HG02840 (cell line): Measurements from ENCODE around the gene CCDC170.

Experiments used
- ATAC-seq: cut with Tn5 transposase; IDR thresholded peaks from one replicate; pipeline ENCODE4 v1.9.1; 2021; ENCODE audit warnings: mild to moderate bottlenecking, moderate library complexity, moderate number of reproducible peaks; ENCODE audit not compliant: unreplicated experiment, low FRiP score

The CCDC170 gene

DNA sequence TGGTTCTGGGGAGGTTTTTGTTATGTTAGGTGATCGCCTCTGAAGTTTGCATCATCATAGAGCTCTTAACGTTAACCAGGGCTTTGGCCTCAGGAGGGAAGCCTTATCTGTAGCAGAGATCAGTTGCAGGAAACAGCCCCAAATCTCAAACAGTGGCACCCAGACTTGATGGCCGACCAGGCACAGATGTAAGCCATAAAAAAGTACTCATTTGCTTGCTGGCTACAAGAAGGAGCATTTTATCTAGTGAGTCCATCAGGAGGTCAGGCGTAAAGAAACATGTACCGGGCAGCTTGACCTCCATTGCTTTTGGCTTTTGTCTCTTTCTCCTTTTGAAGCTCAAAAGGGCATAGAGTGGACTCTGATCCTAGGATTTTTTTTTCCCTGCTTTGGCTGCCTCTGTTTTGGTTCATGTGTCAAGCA lies 122.3 kb downstream of the CCDC170 start:
- no peak for ATAC-seq

DNA sequence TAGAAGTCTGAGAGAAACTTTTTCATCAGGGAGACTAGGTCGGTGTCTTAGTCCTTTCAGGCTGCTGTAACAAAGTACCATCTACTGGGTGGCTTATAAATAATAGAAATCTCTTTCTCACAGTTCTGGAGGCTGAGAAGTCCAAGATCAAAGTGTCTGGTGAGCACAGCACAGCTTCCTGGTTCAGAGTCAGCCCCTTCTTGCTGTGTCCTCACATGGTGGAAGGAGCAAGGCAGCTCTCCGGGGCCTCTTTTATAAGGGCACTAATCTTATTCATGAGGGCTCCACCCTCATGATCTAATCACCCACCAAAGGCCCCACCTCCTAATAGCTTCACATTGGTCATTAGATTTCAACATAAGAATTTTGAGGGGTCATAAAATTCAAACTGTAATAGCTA lies 122.8 kb downstream of the CCDC170 start:
- no peak for ATAC-seq

DNA sequence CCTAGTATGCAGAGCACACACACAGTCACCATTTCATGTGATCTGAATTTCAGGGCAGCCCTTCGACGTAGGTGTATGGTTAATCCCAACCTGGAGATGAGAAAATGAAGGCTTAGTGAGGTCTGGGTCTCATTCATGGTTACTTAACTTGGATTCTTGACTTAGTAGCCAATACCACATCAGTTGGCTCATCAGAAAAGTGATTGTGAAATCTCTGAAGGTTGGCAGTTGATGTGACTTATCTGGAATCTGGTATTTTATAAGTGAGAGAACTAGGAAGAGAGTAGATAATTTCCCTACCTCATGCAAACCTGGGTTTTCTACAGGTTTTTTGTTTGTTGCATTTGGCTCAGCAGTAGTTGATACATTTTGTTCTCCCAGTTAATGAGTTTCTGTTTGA lies 123.7 kb downstream of the CCDC170 start:
- ATAC-seq: no peak

DNA sequence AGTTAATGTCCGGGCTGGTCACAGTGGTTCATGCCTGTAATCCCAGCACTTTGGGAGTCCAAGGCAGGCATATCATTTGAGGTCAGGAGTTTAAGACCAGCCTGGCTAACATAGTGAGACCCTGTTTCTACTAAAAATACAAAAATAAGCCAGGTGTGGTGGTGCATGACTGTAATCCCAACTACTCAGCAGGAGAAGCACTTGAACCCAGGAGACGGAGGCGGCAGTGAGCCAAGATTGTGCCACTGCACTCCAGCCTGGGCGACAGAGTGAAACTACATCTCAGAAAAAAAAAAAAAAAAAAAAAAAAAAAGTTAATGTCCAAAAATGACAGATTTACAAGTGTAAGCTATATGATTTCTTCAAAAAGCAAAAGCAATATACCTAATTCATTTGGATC lies 124.9 kb downstream of the CCDC170 start:
- ATAC-seq: no peak

DNA sequence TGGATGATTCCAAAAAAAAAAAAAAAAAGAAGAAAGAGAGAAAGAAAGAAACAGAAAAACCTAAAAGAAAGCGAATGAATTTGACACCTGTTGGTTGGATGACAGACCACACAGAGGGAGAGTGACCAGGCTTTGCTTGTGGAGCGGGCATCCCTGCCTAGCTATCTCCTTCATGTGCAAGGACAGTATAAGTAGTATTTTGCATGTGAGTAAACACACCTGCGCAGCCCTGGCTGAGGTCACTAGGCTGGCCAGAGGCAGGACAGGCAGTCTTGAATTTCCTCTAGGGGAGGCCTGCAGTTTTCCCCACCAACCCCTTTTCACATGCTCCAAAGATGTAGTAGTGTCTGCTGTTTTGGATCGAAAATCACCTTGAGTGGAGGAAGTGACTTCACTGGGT lies 126.4 kb downstream of the CCDC170 start:
- ATAC-seq: no peak

DNA sequence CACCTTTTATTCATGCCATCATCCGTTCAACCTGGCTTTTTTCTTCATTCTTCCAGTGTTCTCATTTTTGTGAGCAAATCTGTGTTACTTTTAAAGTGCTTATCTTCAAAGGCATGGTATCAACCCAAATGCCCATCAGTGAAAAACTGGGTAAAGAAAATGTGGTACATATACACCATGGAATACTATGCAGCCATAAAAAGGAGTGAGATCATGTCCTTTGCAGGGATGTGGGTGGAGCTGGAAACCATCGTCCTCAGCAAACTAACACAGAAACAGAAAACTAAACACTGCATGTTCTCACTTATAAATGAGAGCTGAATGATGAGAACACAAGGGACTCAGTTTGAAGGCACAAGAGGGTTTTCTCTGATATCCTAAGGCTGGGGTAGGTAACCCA lies 130.3 kb downstream of the CCDC170 start:
- no peak for ATAC-seq

DNA sequence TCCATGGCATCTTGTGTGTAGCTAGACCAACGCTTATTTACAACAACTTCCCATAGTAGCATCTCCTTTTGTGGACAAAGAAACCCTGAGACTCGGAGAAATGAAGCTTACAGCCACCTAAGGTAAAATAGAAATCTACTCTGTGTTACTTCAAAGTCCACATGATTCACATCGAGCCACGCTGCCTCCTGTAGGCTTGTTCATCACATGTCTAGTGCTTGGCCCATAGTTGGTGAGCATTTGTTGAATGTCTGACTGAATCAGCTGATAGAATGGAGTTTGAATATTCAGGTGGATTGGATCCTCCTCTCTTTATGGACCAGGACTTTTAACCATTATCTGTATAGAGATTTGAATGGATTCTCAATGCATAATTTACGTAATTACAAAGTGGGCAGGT lies 130.7 kb downstream of the CCDC170 start:
- no peak for ATAC-seq

DNA sequence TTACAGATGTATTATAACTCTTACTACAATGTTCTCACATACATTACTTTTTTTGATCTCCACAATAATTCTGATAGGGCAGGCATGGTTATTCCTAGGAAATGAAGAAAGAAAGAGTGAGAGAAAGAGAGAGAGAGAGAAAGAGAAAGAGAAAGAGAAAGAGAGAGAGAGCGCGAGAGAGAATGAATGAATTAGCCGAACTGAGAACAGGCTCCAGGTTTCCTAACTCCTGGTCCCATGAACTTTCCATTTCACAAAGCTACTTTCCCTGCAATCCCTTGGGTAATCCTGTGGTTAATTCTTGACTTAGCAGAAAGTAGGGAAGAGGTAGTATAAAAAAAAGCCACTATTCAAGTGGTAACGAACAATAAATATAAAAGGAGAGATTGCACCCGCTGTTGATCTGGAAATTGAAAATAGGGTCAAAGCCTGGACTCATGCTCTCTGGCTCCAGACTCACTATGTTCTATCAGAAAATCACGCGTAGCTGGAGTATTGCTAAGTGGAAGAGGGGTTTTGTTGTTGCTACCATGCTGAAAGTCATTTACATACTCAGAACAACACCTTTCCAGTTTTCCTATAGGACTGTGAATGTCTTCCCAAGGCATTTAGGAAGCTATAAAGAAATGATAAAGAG lies 131.2 kb downstream of the CCDC170 start:
- no peak for ATAC-seq

DNA sequence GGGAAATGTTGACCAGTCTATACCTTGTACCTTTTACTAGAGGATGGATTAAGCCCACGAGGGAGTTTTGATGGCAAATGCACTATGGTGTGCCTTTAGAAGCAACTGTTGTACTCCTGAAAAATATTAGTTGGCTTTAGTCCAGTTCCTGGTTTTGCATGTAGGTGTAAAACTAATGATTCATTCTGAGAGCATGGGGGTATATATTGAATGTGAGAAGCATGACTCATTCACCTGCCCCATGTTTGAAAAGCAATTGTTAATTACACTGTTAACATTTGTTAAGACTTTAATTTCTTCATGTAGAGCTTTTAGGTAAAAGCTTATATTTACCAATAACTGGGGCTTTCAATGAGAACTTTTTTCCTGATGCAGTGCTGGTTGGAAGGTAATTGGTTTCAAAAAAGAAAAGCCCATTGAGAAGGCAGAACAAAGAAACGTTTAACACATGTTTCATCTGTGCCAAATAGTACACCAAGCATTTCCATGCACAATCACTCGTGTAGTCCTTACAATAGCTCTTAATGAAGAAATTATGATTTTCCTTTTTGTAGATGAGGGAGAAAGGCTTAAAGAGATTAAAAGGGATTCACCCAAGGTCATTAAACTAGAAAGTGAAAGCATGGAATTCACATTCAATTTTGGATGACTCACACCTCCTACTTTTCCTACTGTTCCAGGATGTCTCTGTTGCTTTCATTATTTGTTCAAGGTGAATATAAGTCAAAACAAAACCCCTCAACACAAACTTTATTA lies 134.1 kb downstream of the CCDC170 start:
- ATAC-seq: no peak

DNA sequence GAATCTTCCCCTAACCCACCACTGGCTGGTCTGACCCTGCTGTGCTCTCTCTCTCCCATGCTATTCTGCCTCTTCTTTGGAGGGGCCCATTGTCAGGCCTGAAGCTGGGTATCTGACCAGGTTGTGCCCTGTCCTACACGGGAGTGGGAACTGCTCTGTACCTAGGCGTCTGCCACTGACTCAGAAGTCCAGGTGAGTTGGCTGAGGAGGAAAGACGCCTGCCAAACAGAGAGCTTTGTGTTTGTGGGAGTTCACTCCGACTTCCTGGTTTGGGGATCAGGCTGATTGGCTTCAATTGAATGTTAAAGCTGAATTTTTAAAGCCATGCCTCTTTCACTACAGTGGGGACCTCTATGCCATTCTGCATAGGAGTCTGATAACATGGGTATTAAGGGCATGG lies 136.0 kb downstream of the CCDC170 start:
- ATAC-seq: no peak

DNA sequence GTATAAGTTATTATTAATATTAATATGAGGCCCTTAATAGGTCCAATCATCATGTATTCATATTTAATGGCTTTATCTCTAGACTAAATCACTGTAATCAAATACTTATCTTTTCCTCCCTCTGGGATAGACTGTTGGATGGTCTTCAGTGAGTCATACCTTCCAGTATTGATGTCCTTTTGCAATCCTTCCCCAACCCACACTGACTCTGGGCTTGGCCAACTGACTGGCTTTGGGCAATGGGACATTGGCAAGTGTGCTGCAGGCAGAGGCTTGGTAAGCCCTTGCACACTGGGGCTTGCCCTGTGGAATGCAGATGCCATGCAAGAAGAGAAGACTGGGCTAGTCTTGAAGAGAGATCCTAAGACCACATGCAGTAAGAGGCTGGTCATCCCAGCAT lies 136.6 kb downstream of the CCDC170 start:
- no peak for ATAC-seq

DNA sequence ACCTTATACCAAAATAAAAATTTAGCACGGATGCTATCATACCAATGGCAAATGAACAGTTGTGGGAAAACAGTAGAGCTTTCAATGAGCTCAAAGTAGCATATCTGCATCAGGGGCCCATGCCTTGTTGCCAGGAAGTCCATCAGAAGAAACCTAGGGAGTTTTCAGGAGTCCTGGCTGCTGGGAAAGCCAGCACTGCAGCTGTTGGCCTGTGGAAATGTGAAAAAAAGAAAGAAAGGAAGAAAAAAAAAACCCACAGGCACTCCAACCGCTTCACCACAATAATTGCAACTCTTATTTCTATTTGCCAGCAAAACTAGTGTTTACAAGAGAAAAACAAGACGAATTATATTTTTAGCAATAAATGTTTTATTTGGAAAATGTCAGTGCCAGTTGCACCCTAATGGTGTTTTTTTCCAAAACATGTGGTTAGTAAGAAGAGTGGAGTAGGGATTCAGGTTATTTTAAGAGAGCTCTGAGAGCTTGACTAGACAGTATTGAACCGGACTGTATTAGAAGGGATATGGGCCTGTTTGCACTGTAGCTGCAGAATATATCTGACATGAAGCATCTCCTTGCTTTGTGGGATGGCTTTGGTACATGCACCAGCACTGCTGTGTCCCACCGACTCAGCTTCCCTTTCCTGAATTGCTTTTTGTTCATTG lies 137.3 kb downstream of the CCDC170 start:
- no peak for ATAC-seq

DNA sequence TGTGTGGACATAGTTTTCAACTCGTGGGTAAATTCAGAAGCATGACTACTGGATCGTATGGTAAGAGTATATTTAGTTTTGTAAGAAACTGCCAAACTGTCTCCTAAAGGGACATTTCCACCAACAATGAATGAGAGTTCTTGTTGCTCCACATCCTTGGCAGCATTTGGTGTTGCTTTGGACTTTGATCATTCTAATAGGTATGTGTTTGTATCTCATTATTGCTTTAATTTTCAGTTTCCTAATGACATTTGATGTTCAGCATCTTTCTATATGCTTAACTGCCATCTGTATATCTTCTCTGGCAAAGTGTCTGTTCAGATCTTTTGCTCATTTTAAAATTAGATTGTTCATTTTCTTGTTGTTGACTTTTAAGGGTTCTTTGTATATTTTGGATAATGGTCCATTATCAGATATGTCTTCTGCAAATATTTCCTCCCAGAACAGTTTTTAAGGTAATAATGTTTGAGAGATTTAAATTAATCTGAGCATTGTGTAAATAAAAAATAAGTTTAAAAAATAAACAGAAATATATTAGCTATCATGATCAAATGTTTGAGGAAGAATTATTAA lies 138.7 kb downstream of the CCDC170 start:
- ATAC-seq: no peak

DNA sequence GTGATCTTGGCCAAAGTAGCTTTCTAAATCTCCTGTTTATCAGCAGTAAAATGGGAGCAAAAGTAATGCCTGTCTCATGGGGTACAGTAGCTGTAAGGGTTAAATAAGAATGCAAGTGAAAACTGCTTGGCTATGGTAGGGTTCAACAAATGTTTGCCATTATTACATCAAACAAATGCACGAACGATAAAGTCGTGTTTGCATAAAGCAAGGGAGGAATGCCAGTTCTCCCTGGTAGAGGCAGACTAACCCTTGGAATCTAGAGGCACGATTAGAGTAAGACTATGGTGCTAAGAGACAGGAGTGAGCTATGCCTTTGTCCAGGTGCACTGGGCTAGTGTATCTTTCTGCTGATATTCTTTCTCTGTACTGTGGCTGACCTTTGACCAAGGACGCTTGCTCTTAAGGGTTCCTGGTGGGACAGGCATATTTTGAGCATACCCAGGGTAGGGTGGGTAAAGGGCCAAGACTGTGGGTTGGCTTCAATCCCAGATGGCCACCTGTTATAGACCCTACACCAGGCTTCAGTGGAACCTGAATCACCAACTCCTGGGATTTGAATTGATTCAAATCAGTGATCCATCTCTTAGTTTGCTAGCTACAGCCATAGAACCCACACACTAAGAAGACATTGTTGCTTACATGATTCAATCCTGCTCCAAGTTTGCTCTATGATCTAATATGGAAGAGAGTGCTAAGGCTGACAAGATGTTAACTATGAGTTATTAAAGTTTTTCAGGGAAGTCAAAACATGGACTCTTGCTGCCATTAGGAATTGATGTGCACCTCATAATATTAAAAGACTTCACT lies 139.9 kb downstream of the CCDC170 start:
- ATAC-seq: no peak

DNA sequence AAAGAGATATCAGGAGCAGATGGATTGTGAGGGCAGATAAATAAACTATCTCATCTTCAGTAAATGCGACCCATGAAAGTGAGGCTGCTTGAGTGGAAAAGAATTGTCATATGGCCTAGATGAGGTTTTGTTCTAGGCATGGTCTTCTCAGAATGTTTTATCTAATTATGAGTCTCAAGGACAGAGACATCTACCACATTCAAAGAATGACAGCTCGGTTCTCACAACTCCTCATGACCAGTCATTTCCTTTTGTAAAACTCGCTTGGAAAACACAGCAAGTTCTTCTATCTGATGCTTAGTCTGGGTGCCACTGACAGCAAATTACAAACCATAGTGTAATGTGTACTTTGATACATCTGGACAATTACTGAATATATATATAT lies 140.5 kb downstream of the CCDC170 start:
- no peak for ATAC-seq

DNA sequence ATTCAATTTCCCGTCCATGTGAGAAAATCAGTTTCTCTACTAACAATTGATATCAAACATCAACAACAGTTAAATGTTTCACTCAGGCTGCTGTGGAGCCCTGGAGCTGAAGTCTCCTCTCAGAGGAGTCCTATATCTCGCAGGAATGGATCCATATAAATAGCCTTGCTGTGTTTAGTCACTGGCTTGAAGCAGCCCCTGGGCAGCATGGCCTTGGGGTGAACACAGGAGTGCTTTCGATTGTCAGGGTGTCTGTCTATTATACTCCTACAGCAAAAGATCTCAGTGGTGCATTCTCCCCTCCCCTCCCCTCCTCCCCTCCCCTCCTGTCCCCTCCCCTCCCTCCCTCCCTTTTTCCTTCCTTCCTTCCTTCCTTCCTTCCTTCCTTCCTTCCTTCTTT lies 141.9 kb downstream of the CCDC170 start:
- no peak for ATAC-seq

DNA sequence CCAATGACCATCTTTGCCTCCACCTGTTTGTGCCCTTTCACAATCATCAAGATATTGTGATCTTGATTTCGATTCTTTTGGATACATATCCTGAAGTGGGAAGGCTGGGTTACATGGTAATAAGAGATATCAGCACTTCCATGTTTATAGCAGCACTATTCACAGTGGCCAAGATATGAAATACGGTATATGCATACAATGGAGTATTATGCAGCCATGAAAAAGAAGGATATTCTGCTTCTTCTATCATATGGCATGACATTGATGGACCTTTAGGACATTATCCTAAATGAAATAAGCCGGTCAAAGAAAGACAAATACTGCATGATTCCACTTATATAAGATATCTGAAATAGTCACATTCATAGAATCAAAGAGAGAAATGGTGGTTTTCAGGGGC lies 144.0 kb downstream of the CCDC170 start:
- ATAC-seq: no peak

DNA sequence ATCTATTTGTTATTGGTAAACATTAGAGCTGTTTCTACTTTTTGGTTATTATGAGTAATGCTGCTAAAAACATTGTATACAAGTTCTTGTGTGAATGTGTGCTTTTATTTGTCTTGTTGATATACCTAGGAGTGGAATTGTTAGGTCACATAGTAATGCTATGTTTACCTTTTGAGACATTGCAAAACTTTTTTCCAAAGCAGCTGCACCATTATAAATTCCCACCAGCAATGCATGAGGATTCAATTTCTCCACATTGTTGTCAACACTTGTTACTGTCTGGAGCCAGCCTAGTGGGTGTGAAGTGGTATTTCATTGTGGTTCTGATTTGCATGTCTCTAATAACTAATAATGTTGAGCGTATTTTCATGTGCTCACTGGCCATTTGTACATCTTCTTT lies 145.9 kb downstream of the CCDC170 start:
- no peak for ATAC-seq

DNA sequence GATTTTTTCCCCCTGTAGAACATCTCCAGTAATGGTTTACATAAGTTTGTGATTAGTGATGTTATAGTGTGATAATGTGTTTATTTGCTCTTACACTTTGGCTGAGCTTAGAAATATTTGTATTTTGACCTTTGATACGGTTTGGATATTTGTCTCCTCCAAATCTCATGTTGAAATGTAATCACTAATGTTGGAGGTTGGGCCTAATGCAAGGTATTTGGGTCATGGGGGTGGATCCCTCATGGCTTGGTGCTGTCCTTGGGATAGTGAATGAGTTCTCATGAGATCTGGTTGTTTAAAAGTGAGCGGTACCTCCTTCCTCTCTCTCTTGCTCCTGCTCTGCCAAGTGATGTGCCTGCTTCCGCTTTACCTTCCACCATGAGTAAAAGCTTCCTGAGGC lies 147.2 kb downstream of the CCDC170 start:
- ATAC-seq: no peak

DNA sequence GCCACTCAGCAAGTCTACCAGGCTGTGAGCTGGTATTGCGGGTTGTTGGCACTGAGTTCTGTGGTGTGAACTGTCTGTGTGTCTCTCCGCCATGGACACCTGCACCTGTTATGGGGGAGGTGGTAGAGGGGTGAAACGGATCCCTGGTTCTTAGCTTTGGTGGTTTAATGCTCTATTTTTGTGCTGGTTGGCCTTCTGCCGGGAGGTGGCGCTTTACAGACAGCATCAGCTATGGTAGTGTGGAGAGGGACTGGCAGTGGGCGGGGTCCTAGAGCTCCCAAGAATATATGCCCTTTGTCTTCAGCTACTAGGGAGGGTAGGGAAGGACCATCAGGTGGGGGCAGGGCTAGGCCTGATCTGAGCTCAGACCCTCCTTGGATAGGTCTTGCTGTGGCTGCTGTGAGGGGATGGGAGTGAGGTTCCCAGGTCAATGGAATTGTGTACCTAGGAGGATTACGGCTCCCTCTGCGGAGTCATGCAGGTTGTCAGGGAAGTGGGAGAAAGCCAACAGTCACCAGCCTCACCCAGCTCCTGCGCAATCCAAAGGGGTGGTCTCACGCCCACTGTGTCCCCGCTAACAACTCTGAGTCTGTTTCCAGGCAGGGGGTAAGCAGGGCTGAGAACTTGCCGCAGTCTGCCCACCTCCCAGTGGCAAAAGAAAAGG lies 154.3 kb downstream of the CCDC170 start:
- no peak for ATAC-seq
